Fibroblast of skin of left biceps (primary cell): ENCODE results near the gene TET2.

Experiments used
- DNase-seq, 2 experiments: peaks; one replicate each; pipeline ENCODE4 v3.0.0-alpha.2; 2013; ENCODE audit warnings: low read depth in 2 of 2

TET2 gene

GRCh38 chr4:105182211-105182610 is 35.5 kb downstream of the TET2 start:
- DNase-seq: no peak

DNA sequence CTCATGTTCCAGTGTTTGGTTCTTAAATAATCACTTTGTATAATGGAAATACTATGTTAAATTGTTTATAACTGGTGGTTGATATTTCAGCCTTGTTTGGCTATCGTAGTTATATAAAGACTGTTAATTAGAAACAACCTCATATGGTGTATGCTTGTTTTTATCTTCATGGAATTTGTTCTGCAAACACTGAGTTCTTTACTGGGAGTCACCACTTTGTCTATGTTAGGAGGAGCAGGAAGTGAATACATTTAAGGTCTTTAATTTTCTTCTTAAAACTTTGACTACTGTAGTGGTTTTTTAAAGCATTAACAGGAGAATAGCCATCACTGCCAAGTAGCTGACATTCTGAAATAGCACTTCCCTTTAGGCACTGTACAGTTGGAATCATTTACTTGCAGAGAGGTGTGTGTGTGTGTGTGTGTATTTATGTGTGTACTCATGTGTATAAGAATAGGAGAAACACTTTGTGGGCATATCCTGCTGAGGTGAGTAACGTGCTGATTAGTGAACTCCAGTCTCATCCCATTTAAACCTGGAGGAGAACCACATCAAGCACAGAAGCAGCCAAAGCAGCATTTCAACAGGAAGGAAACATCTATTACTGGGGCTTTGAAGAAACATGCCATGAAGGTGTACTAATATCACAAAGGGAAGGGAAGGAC is 37.8 kb downstream of the TET2 start:
- no peak for DNase-seq

DNA sequence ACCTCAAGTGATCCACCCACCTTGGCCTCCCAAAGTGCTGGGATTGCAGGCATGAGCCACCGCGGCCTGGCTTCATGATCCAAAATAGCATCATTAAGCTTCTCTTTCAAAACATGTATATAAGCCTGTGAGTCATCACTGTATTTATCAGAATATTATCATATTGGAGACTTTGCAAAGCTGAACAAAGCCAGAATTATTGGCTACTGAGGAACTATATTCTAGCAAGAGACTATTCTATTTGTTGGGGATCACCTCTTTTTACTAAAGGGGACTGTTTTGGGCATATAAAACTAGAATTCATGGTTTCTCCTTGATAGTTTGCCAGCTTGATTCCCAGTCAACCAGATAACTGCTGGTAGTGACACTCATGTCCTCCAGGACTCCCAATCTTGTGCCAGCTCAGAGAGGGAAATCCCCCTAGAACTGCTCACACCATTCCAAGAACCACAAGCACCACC is 40.1 kb downstream of the TET2 start:
- DNase-seq: no peak

GRCh38 chr4:105189855-105190650 is 43.4 kb downstream of the TET2 start:
- no peak for DNase-seq

GRCh38 chr4:105191621-105192210 is 45.0 kb downstream of the TET2 start:
- DNase-seq: no peak

DNA sequence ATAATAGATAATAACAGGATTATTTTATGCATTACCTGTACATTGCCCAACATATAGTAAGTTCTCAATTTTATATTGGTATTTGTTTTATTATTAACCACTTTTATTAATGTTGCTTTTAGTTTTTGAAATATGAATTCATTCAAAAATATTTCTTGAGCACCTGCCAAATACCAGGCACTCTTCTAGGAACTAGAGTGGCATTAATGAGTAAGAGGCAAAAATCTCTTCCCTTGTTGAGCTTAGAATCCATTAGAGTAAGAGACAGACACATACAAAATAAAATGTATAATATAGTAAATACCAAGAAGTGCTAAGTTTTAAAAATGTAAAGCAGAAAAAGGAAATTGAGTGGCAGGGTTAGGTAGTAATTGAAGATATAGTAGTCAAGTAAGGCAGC is 45.8 kb downstream of the TET2 start:
- no peak for DNase-seq

DNA sequence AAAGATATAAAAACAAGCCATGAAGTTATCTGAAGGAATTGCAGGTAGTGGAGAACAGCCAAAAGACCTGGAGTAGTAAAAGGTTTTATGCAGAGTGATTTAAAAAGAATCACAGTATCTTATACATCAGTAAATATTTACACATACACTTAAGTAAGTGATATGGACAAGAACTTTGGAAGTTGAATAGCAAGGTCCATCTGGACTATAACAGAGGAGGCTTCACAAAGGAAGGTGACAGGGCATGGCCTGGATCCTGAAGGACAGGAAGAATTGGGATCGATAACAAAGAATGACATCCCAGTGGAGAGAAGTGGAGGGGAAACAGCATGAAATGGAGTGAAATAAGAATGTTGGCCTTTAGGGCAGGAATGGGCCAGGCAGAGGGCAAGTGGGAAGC is 46.2 kb downstream of the TET2 start:
- no peak for DNase-seq

DNA sequence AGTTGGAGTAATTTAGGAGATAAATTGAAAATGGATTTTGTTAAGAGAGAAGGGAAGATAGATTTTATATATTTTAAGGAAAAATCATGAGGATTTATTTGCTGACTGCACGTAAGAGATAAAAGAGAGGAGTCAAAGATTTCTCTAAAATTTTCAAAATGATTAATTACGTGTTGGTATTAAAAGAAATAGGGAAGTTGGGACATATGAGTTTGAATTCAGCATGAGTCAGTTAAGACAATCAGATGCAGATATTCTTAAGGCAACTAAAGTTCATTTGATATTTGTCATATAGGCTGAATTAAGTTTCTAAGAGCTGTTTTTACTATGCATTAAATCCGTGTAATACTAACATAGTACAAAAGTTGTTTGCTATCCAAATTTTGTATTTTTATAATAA is 46.9 kb downstream of the TET2 start:
- DNase-seq: no peak

DNA sequence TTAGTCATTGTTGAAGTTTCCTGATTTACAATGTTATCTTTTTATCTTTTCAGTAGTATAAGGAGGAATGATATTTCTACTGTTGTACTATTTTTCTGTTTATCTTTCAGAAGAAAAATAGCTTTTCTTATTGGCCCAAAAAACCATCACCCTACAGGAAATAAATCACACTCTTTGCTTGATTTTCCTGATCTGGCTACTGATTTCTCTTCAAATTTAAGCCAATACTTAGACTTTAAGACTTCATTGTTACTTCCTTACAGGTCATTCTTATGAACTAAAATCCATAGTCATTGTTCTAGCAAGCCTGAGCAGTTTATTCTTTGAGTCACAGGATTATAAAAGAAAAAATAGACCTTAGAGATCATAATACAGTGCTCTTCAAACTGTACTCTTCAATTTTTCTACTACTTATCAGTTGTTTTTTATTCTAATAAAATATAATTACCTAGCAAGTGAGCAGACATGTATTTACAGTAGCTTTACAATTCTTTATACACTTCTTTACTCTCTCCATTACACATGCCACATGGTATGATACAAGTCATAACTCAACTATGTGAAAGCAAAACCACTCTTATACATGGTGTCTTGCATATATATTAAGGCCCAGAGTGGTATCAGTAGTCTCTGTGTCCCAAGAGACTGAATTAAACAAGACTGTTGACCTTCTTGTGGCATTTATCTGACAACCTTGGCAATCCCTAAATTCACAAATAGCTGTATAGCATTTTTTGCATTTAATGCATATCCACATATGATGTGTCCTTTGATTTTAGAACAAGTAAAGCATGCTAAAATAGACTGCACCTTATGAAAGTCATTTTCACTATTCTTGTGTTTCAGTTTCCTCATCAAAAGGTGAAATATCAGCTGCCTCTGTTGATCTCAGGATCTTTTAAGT is 47.9 kb downstream of the TET2 start:
- DNase-seq: no peak

DNA sequence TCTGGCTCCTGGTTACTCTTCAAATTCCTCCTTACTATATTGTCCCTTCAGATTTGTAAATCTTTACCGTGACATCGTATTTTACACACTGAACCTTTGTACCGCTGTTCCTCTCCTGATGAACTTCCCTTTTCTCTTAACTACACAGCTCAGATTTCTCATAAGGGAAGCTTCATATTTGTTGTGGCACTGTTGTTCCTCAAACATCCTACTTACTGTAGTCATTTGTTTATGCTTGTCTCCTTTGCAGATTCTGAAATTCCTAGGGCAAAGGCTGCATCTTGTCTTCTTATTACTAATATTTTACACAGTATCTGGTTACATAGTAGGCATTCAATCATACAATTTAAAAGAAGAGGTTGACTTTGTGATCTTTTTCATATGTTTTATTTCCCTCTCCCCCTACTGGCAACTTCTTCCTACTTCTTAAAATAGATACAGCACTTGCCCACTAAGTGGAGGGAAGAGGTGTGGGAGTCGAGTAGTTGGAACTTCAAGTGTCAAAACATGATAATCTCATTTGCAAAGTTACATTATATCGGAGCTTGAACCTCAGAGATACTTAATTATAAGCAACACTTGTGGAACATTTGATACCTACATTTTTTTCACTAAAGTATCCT is 50.0 kb downstream of the TET2 start:
- no peak for DNase-seq

DNA sequence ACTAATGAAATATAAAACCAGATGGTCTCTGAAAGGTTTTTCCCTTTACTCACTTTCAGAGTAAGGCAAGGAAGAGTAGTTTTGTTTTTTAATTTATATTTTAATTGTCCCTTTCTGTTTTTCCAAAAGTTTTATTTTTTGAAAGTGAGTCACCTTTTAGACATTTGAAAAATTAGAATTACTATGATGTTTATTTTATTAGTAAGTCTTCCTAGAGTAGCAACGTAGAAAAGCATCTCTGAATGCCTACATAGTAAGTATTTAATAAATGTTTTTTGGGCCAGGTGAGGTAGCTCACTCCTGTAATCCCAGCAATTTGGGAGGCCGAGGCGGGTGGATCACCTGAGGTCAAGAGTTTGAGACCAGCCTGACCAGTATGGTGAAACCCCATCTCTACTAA is 51.1 kb downstream of the TET2 start:
- DNase-seq: no peak

- DNase-seq: no peak
Measured at GRCh38 chr4:105198541-105198940, 51.9 kb downstream of the TET2 start.

- DNase-seq: no peak
Measured at GRCh38 chr4:105206214-105206613, 59.5 kb downstream of the TET2 start.

- DNase-seq: no peak
Measured at GRCh38 chr4:105207386-105207785, 60.7 kb downstream of the TET2 start.

DNA sequence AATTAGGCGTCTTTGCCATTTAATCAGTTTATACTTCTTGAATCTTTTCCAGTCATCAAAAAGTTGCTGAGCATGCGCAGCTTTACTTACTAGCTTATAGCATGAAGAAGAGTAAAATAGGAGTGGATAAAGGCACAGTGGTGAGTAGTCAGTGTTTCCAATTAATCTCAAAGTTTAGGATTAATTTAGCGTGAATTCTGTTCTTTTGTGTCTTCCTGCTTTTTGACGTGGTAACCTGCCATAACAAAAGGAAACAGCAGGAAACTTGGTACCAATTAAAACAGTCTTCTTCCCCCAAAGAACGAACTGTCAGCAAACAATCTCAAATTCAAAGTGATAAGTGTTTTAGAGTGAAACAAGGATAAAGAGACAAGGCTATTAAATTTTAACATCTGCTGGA is 61.9 kb downstream of the TET2 start:
- DNase-seq: no peak

DNA sequence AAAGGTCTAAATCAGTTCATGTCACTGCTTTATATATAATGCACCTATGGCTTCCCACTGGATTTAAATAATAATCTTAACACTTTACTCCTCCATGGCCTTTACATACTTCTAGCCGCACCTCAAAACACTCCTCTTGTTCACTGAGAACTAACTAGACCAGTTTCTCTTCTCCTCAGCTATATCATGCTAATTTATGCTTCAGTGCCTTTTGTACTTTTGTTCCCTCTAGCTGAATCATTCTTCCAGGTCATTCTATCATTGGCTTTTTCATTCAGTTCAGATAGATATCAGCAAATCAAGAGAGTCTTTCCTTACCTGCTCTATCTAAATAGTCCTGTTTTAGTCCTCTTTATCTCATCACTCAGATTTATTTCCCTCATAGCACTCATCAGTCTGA is 64.2 kb downstream of the TET2 start:
- DNase-seq: no peak

- no peak for DNase-seq
Measured at GRCh38 chr4:105215609-105216313, 69.1 kb downstream of the TET2 start.

GRCh38 chr4:105225500-105225899 is 78.8 kb downstream of the TET2 start:
- no peak for DNase-seq

DNA sequence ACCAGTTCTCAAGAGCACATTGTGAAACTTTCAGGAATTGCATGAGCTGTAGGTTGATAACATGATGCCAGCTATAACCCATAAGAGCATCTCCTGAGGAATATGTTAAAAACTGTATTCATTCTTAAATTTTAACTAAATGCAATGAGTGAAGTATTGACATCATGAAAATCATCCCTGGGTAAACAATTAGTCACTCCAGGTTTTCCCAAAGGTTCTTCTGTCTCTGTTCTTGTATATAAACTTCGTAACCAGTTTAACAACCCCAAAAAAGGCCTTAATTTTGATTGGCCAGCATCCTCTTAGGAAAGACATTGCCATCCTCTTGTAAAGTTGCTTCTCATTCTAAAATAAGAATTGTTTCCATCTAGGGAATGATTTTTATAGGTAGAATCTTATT is 80.4 kb downstream of the TET2 start:
- DNase-seq: no peak

DNA sequence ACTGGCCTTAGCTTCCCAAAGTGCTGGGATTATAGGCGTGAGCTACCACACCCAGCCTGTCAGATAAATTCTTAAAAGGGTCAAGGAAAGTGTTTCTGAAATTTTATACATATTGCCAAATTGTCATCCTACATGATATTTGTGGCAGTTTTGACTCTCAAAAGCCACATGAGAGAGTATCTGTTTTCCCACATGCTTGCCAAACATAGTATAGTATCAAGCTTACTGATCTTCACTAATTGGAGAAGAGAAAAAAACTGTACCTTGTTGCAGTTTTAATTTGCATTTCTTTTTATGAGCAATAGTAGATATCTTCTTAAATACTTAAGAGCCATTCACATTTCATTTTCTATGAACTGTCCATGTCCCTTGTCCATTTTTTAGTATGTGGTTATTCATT is 83.6 kb downstream of the TET2 start:
- DNase-seq: no peak

GRCh38 chr4:105232374-105232773 is 85.7 kb downstream of the TET2 start:
- no peak for DNase-seq
